Activated CD8-positive, alpha-beta memory T cell treated with anti-CD3 and anti-CD28 coated beads, Interleukin-2, amount 50 U/mL, for 24 hours (primary cell): ENCODE results near the gene CCDC88C.
"Not testable (repeated sequence)": the region's sequence is repeated elsewhere in the genome, so short reads cannot be mapped to it uniquely, and the experiment has no call there.

ENCODE experiments used
- DNase-seq: peaks from one replicate; pipeline ENCODE4 v3.0.0-alpha.2; 2020; ENCODE audit errors: extremely low read depth

CCDC88C gene

GRCh38 chr14:91417120-91417982 lies at the start of gene CCDC88C:
TSS of gene CCDC88C (minus strand) at chr14:91417820. CDS start at chr14:91417690, 130 bp downstream.
- no peak for DNase-seq

GRCh38 chr14:91466192-91466591 lies 48.6 kb upstream of the CCDC88C start:
- DNase-seq, result no peak

GRCh38 chr14:91464615-91465205 lies 47.1 kb upstream of the CCDC88C start:
- no peak for DNase-seq

GRCh38 chr14:91458612-91459011 lies 41.0 kb upstream of the CCDC88C start:
- no peak for DNase-seq

GRCh38 chr14:91456283-91456682 lies 38.7 kb upstream of the CCDC88C start:
- no peak for DNase-seq

- DNase-seq, result no peak
Observed at GRCh38 chr14:91454580-91454979, 37.0 kb upstream of the CCDC88C start.

GRCh38 chr14:91454155-91454554 lies 36.5 kb upstream of the CCDC88C start:
- DNase-seq, result no peak

GRCh38 chr14:91453744-91454143 lies 36.1 kb upstream of the CCDC88C start:
- no peak for DNase-seq

- DNase-seq, result no peak
Observed at GRCh38 chr14:91444335-91445020, 26.9 kb upstream of the CCDC88C start.

GRCh38 chr14:91439345-91439744 lies 21.7 kb upstream of the CCDC88C start:
- no peak for DNase-seq

GRCh38 chr14:91438845-91439244 lies 21.2 kb upstream of the CCDC88C start:
- DNase-seq, result no peak

GRCh38 chr14:91436266-91436665 lies 18.6 kb upstream of the CCDC88C start:
- not testable (repeated sequence) for DNase-seq

GRCh38 chr14:91429385-91429784 lies 11.8 kb upstream of the CCDC88C start:
- no peak for DNase-seq

GRCh38 chr14:91428931-91429330 lies 11.3 kb upstream of the CCDC88C start:
- not testable (repeated sequence) for DNase-seq

GRCh38 chr14:91425531-91425944 lies 7.9 kb upstream of the CCDC88C start:
- DNase-seq, result not testable (repeated sequence)

GRCh38 chr14:91424813-91425530 lies 7.4 kb upstream of the CCDC88C start:
- DNase-seq, result no peak

GRCh38 chr14:91420686-91421085 lies 3.1 kb upstream of the CCDC88C start:
- no peak for DNase-seq

- no peak for DNase-seq
Observed at GRCh38 chr14:91419451-91419850, 1.8 kb upstream of the CCDC88C start.

GRCh38 chr14:91419044-91419397 lies 1.4 kb upstream of the CCDC88C start:
- DNase-seq, result no peak

- no peak for DNase-seq
Observed at GRCh38 chr14:91418387-91419043, 895 bp upstream of the CCDC88C start.

GRCh38 chr14:91417983-91418386 lies 365 bp upstream of the CCDC88C start:
- DNase-seq, result no peak

- DNase-seq, result no peak
Observed at GRCh38 chr14:91416744-91417119, 888 bp downstream of the CCDC88C start.
